ENCODE results near the gene SPTBN4.
"Not testable (repeated sequence)": the region's sequence is repeated elsewhere in the genome, so short reads cannot be mapped to it uniquely, and the experiment has no call there.

SPTBN4 gene

GRCh38 chr19:40547836-40548235 lies 81.0 kb downstream of the SPTBN4 start:
- H3K27me3 ChIP-seq (ENCODE audit: insufficient read depth, low read length), result peaks cover 36% of the 10 kb centered on the region
- no peaks in the 10 kb centered on the region; the same call in 1 of the 2 replicates for H3K9me3 ChIP-seq (ENCODE audit: insufficient read depth, low read depth, low read length)
- H3K4me1 ChIP-seq (ENCODE audit: insufficient read depth, low read length), result no peaks in the 10 kb centered on the region
- no peaks in the 10 kb centered on the region for H3K36me3 ChIP-seq (ENCODE audit: insufficient read depth, low read depth, low read length)
- no peak overlapping the region for H3K9ac ChIP-seq (ENCODE audit: low read depth, low read length)
- H3K27ac ChIP-seq (ENCODE audit: low read length), result no peak overlapping the region
- no peak overlapping the region for H3K4me3 ChIP-seq (ENCODE audit: low read length)

- Histone ChIP-seq H3K9ac (ENCODE audit: low read depth, low read length) (no peak overlapping the region), H3K4me3 (ENCODE audit: low read length) (peak overlapping the region; percentile 59), H3K4me1 (ENCODE audit: insufficient read depth, low read length) (no peaks in the 10 kb centered on the region), H3K36me3 (ENCODE audit: insufficient read depth, low read depth, low read length) (no peaks in the 10 kb centered on the region), H3K27ac (ENCODE audit: low read length) (no peak overlapping the region), H3K27me3 (ENCODE audit: insufficient read depth, low read length) (peaks cover 50% of the 10 kb centered on the region), H3K9me3 (ENCODE audit: insufficient read depth, low read depth, low read length) (no peaks in the 10 kb centered on the region; the same call in 1 of the 2 replicates)
Observed at GRCh38 chr19:40549007-40549708, 82.4 kb downstream of the SPTBN4 start.

GRCh38 chr19:40550951-40551350 lies 84.2 kb downstream of the SPTBN4 start:
- no peaks in the 10 kb centered on the region; the same call in 1 of the 2 replicates for H3K9me3 ChIP-seq (ENCODE audit: insufficient read depth, low read depth, low read length)
- H3K27me3 ChIP-seq (ENCODE audit: insufficient read depth, low read length), result peaks cover 68% of the 10 kb centered on the region
- H3K4me3 ChIP-seq (ENCODE audit: low read length), result no peak overlapping the region
- no peak overlapping the region for H3K9ac ChIP-seq (ENCODE audit: low read depth, low read length)
- H3K36me3 ChIP-seq (ENCODE audit: insufficient read depth, low read depth, low read length), result no peaks in the 10 kb centered on the region
- no peaks in the 10 kb centered on the region for H3K4me1 ChIP-seq (ENCODE audit: insufficient read depth, low read length)
- no peak overlapping the region for H3K27ac ChIP-seq (ENCODE audit: low read length)

- H3K27me3 ChIP-seq (ENCODE audit: insufficient read depth, low read length), result peaks cover 77% of the 10 kb centered on the region
- H3K4me3 ChIP-seq (ENCODE audit: low read length), result no peak overlapping the region
Observed at GRCh38 chr19:40552848-40553247, 86.0 kb downstream of the SPTBN4 start.

GRCh38 chr19:40553885-40554857 lies 87.4 kb downstream of the SPTBN4 start:
- Histone ChIP-seq H3K4me3 (ENCODE audit: low read length) (peak overlapping the region; percentile 17; the same call in 1 of the 2 replicates), H3K27ac (ENCODE audit: low read length) (no peak overlapping the region), H3K4me1 (ENCODE audit: insufficient read depth, low read length) (no peaks in the 10 kb centered on the region), H3K9ac (ENCODE audit: low read depth, low read length) (no peak overlapping the region), H3K27me3 (ENCODE audit: insufficient read depth, low read length) (peaks cover 64% of the 10 kb centered on the region), H3K36me3 (ENCODE audit: insufficient read depth, low read depth, low read length) (no peaks in the 10 kb centered on the region), H3K9me3 (ENCODE audit: insufficient read depth, low read depth, low read length) (no peaks in the 10 kb centered on the region)

More at GRCh38 chr19:40552848-40553247, 86.0 kb downstream of the SPTBN4 start:
- Histone ChIP-seq H3K4me1 (ENCODE audit: insufficient read depth, low read length) (no peaks in the 10 kb centered on the region), H3K36me3 (ENCODE audit: insufficient read depth, low read depth, low read length) (no peaks in the 10 kb centered on the region), H3K9me3 (ENCODE audit: insufficient read depth, low read depth, low read length) (no peaks in the 10 kb centered on the region), H3K27ac (ENCODE audit: low read length) (no peak overlapping the region), H3K9ac (ENCODE audit: low read depth, low read length) (no peak overlapping the region)

GRCh38 chr19:40555978-40556689 lies 89.3 kb downstream of the SPTBN4 start:
- H3K4me3 ChIP-seq (ENCODE audit: low read length), result no peak overlapping the region
- H3K9me3 ChIP-seq (ENCODE audit: insufficient read depth, low read depth, low read length), result no peaks in the 10 kb centered on the region
- no peak overlapping the region for H3K27ac ChIP-seq (ENCODE audit: low read length)
- H3K4me1 ChIP-seq (ENCODE audit: insufficient read depth, low read length), result no peaks in the 10 kb centered on the region
- no peaks in the 10 kb centered on the region for H3K36me3 ChIP-seq (ENCODE audit: insufficient read depth, low read depth, low read length)
- peaks cover 60% of the 10 kb centered on the region for H3K27me3 ChIP-seq (ENCODE audit: insufficient read depth, low read length)
- H3K9ac ChIP-seq (ENCODE audit: low read depth, low read length), result no peak overlapping the region

GRCh38 chr19:40556953-40557530 lies 90.2 kb downstream of the SPTBN4 start:
- Histone ChIP-seq H3K4me1 (ENCODE audit: insufficient read depth, low read length) (no peaks in the 10 kb centered on the region), H3K27ac (ENCODE audit: low read length) (no peak overlapping the region), H3K36me3 (ENCODE audit: insufficient read depth, low read depth, low read length) (no peaks in the 10 kb centered on the region), H3K9ac (ENCODE audit: low read depth, low read length) (no peak overlapping the region), H3K27me3 (ENCODE audit: insufficient read depth, low read length) (peaks cover 58% of the 10 kb centered on the region), H3K9me3 (ENCODE audit: insufficient read depth, low read depth, low read length) (no peaks in the 10 kb centered on the region), H3K4me3 (ENCODE audit: low read length) (no peak overlapping the region)

- Histone ChIP-seq H3K27ac (ENCODE audit: low read length) (no peak overlapping the region), H3K4me3 (ENCODE audit: low read length) (no peak overlapping the region), H3K27me3 (ENCODE audit: insufficient read depth, low read length) (peaks cover 49% of the 10 kb centered on the region), H3K36me3 (ENCODE audit: insufficient read depth, low read depth, low read length) (no peaks in the 10 kb centered on the region), H3K9ac (ENCODE audit: low read depth, low read length) (no peak overlapping the region), H3K9me3 (ENCODE audit: insufficient read depth, low read depth, low read length) (no peaks in the 10 kb centered on the region), H3K4me1 (ENCODE audit: insufficient read depth, low read length) (no peaks in the 10 kb centered on the region)
Observed at GRCh38 chr19:40559394-40559793, 92.6 kb downstream of the SPTBN4 start.

GRCh38 chr19:40560092-40560507 lies 93.3 kb downstream of the SPTBN4 start:
- H3K9me3 ChIP-seq (ENCODE audit: insufficient read depth, low read depth, low read length), result no peaks in the 10 kb centered on the region
- no peak overlapping the region for H3K27ac ChIP-seq (ENCODE audit: low read length)
- no peaks in the 10 kb centered on the region for H3K4me1 ChIP-seq (ENCODE audit: insufficient read depth, low read length)
- peaks cover 49% of the 10 kb centered on the region for H3K27me3 ChIP-seq (ENCODE audit: insufficient read depth, low read length)
- no peak overlapping the region for H3K9ac ChIP-seq (ENCODE audit: low read depth, low read length)
- no peak overlapping the region for H3K4me3 ChIP-seq (ENCODE audit: low read length)
- H3K36me3 ChIP-seq (ENCODE audit: insufficient read depth, low read depth, low read length), result no peaks in the 10 kb centered on the region

- H3K4me1 ChIP-seq (ENCODE audit: insufficient read depth, low read length), result no peaks in the 10 kb centered on the region
- H3K4me3 ChIP-seq (ENCODE audit: low read length), result no peak overlapping the region
- H3K27ac ChIP-seq (ENCODE audit: low read length), result no peak overlapping the region
- H3K9ac ChIP-seq (ENCODE audit: low read depth, low read length), result no peak overlapping the region
- no peaks in the 10 kb centered on the region for H3K9me3 ChIP-seq (ENCODE audit: insufficient read depth, low read depth, low read length)
- no peaks in the 10 kb centered on the region for H3K36me3 ChIP-seq (ENCODE audit: insufficient read depth, low read depth, low read length)
- peaks cover 51% of the 10 kb centered on the region for H3K27me3 ChIP-seq (ENCODE audit: insufficient read depth, low read length)
Observed at GRCh38 chr19:40561947-40562346, 95.1 kb downstream of the SPTBN4 start.

GRCh38 chr19:40564535-40564934 lies 97.7 kb downstream of the SPTBN4 start:
- H3K9ac ChIP-seq (ENCODE audit: low read depth, low read length); H3K36me3 ChIP-seq (ENCODE audit: insufficient read depth, low read depth, low read length); H3K9me3 ChIP-seq (ENCODE audit: insufficient read depth, low read depth, low read length); H3K27ac ChIP-seq (ENCODE audit: low read length); H3K4me1 ChIP-seq (ENCODE audit: insufficient read depth, low read length); H3K4me3 ChIP-seq (ENCODE audit: low read length): not testable (repeated sequence)
- peaks cover 68% of the 10 kb centered on the region for H3K27me3 ChIP-seq (ENCODE audit: insufficient read depth, low read length)

All from iPS-20b (cell line).